ENCODE measurements around the gene CACNA1A. TPM values are rescaled to one million over a fixed set of nuclear protein-coding genes. Genes with fewer than 3 reads are reported as not detected.

Gene CACNA1A
- total RNA-seq, 1 experiment from 2014 or later, result not detected

DNA sequence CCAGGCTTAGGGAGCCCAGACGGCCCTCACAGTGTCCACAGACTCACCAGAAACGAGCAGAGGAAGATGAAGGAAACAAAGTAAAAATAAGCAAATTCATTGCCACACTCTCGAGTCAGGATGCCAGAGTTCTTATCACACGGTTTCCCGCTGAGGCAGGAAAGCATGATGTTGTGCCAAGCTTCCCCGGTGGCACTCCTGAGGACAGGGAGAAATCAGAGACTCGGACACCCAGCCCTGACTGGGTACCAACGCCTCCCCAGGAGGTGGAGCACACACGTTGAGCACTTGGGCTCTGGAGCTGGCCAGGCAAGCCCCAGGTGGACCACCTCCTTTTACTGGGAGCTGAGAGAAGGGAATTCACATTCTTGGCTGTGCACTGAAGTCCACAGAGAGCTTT, 274.6 kb downstream of the CACNA1A start:
- BruUV-seq (replicated peaks), result no TSS peak
- peaks cover 33% of the 10 kb centered on the region for H3K27me3 Mint-ChIP-seq (ENCODE audit: insufficient read depth, unreplicated experiment)
- intact Hi-C loops (cut with micrococcal nuclease), result loop anchor here (10.0 kb wide), 1 partner anchor 77 kb away; the partner anchor contains the start of genes IER2 and STX10
- ChIA-PET CTCF (interaction anchor here (0.6 to 0.7 kb wide), 5 partner anchors 36 to 747 kb away, joined by 3 to 4 read pairs (median 3); no protein-coding TSS in a partner anchor), POLR2A (interaction anchor here (0.9 kb wide), 1 partner anchor 14 kb away, joined by 3 read pairs; no protein-coding TSS in a partner anchor)
- H3K27ac Mint-ChIP-seq (ENCODE audit: low read depth, unreplicated experiment), result no peak overlapping the region
- H3K4me1 Mint-ChIP-seq (ENCODE audit: insufficient read depth, unreplicated experiment), result peaks cover 10% of the 10 kb centered on the region
- no peak for DNase-seq (ENCODE audit: unreplicated experiment)
- H3K36me3 Mint-ChIP-seq (ENCODE audit: insufficient read depth, unreplicated experiment), result no peaks in the 10 kb centered on the region
- no peak overlapping the region for H3K4me3 Mint-ChIP-seq (ENCODE audit: unreplicated experiment)
- TF ChIP-seq, protein P1, sequence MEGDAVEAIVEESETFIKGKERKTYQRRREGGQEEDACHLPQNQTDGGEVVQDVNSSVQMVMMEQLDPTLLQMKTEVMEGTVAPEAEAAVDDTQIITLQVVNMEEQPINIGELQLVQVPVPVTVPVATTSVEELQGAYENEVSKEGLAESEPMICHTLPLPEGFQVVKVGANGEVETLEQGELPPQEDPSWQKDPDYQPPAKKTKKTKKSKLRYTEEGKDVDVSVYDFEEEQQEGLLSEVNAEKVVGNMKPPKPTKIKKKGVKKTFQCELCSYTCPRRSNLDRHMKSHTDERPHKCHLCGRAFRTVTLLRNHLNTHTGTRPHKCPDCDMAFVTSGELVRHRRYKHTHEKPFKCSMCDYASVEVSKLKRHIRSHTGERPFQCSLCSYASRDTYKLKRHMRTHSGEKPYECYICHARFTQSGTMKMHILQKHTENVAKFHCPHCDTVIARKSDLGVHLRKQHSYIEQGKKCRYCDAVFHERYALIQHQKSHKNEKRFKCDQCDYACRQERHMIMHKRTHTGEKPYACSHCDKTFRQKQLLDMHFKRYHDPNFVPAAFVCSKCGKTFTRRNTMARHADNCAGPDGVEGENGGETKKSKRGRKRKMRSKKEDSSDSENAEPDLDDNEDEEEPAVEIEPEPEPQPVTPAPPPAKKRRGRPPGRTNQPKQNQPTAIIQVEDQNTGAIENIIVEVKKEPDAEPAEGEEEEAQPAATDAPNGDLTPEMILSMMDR (IDR thresholded peaks at IDR 0.05; ENCODE audit: unreplicated experiment), result no peak
- no peaks in the 10 kb centered on the region for H3K9me3 Mint-ChIP-seq (ENCODE audit: unreplicated experiment)

DNA sequence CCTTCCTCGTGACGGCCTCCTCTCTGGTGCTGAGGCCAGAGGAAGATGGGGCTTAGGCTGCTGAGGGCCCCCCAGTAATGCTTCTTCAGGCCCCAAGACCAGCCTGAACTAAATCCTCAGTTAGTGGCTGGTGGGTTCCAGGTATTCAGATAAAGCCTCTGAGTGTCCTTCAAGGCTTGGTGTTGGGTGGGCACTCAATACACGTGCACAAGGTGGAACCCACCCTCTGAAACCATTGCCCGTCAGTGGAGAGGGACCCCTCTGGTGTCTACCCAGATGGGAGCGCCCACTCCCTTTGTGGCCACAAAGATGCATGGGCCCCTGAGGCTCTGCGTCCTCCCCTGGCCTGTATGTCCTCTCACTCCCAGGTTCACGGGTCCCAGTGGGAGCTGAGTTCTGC, 277.0 kb downstream of the CACNA1A start:
- ChIA-PET CTCF (no interaction called here), POLR2A (no interaction called here)
- no peaks in the 10 kb centered on the region for H3K36me3 Mint-ChIP-seq (ENCODE audit: insufficient read depth, unreplicated experiment)
- H3K27me3 Mint-ChIP-seq (ENCODE audit: insufficient read depth, unreplicated experiment), result peaks cover 45% of the 10 kb centered on the region
- intact Hi-C loops (cut with micrococcal nuclease), result no loop called here
- no TSS peak for BruUV-seq (replicated peaks)
- peaks cover 10% of the 10 kb centered on the region for H3K4me1 Mint-ChIP-seq (ENCODE audit: insufficient read depth, unreplicated experiment)
- TF ChIP-seq, protein P1 (IDR thresholded peaks at IDR 0.05; ENCODE audit: unreplicated experiment), result no peak
- no peaks in the 10 kb centered on the region for H3K9me3 Mint-ChIP-seq (ENCODE audit: unreplicated experiment)
- H3K4me3 Mint-ChIP-seq (ENCODE audit: unreplicated experiment), result no peak overlapping the region
- no peak for DNase-seq (ENCODE audit: unreplicated experiment)
- no peak overlapping the region for H3K27ac Mint-ChIP-seq (ENCODE audit: low read depth, unreplicated experiment)

DNA sequence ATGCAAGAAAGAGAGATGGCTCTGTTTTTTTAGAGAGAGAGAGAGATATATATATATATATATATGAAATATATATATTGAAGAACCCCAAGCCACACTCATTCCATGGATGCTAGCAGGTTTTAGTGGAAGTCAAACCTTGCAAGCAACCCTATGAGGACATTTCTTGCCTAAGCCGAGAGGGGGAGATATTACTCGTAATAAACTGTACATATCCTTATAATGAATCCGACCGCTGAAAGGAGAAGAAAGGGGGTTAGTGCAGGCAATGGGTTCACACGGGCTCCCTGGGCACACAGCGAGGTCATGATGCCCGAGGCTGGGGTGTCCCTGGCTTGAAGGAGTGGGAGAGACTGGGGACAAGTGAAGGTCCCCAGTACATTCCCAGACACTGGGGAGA, 277.7 kb downstream of the CACNA1A start:
- no TSS peak for BruUV-seq (replicated peaks)
- ChIA-PET CTCF (interaction anchor here (0.7 kb wide), 1 partner anchor 35 kb away, joined by 3 read pairs; no protein-coding TSS in a partner anchor), POLR2A (no interaction called here)
- H3K4me3 Mint-ChIP-seq (ENCODE audit: unreplicated experiment), result no peak overlapping the region
- DNase-seq (ENCODE audit: unreplicated experiment), result no peak
- H3K27me3 Mint-ChIP-seq (ENCODE audit: insufficient read depth, unreplicated experiment), result peaks cover 45% of the 10 kb centered on the region
- no peaks in the 10 kb centered on the region for H3K9me3 Mint-ChIP-seq (ENCODE audit: unreplicated experiment)
- peaks cover 10% of the 10 kb centered on the region for H3K4me1 Mint-ChIP-seq (ENCODE audit: insufficient read depth, unreplicated experiment)
- TF ChIP-seq, protein P1 (IDR thresholded peaks at IDR 0.05; ENCODE audit: unreplicated experiment), result no peak
- intact Hi-C loops (cut with micrococcal nuclease), result no loop called here
- H3K36me3 Mint-ChIP-seq (ENCODE audit: insufficient read depth, unreplicated experiment), result no peaks in the 10 kb centered on the region
- no peak overlapping the region for H3K27ac Mint-ChIP-seq (ENCODE audit: low read depth, unreplicated experiment)

DNA sequence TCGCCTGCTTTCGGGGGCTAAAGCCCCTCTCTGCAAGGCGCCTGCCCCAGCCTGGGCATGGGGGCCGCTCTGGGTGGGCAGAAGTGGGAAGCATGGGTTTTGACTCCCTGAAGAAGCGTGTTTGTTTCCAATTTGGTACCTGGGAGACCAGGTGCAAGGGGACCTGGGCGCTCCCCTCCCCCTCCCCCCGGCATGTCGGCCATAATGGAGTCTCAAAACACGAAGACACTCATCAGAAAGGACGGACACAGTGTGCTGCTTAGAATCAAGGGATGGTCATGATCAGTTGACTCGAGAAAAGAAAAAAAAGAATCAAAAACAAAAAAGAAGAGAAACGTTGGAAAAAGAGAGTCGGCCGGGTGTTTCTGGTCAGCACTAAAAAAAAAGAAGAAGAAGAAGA, 279.3 kb downstream of the CACNA1A start:
- Mint-ChIP-seq H3K36me3 (ENCODE audit: insufficient read depth, unreplicated experiment) (no peaks in the 10 kb centered on the region), H3K27ac (ENCODE audit: low read depth, unreplicated experiment) (no peak overlapping the region), H3K4me1 (ENCODE audit: insufficient read depth, unreplicated experiment) (peaks cover 10% of the 10 kb centered on the region), H3K27me3 (ENCODE audit: insufficient read depth, unreplicated experiment) (peaks cover 45% of the 10 kb centered on the region), H3K4me3 (ENCODE audit: unreplicated experiment) (no peak overlapping the region), H3K9me3 (ENCODE audit: unreplicated experiment) (no peaks in the 10 kb centered on the region)
- no TSS peak for BruUV-seq (replicated peaks)
- TF ChIP-seq, protein P1 (IDR thresholded peaks at IDR 0.05; ENCODE audit: unreplicated experiment), result no peak
- DNase-seq (ENCODE audit: unreplicated experiment), result no peak
- CTCF ChIA-PET, result no interaction called here
- POLR2A ChIA-PET, result no interaction called here
- intact Hi-C loops (cut with micrococcal nuclease), result no loop called here

Measured in MCF 10A (cell line).